HUES48 (cell line): ENCODE data around the gene ATXN2.
"Not testable (repeated sequence)": the region's sequence is repeated elsewhere in the genome, so short reads cannot be mapped to it uniquely, and the experiment has no call there.

Experiments used
- H3K27ac ChIP-seq: one replicate; pipeline ENCODE4 v1.7.0; 2013; ENCODE audit warnings: low read depth, low read length, inconsistent platforms
- H3K27me3 ChIP-seq: 2 replicates; pipeline ENCODE4 v1.6.1; 2013; ENCODE audit warnings: mild to moderate bottlenecking, low read length; ENCODE audit not compliant: control insufficient read depth, insufficient read depth
- H3K36me3 ChIP-seq: 2 replicates; pipeline ENCODE4 v1.6.1; 2013; ENCODE audit warnings: low read length; ENCODE audit not compliant: control insufficient read depth, insufficient read depth
- H3K4me1 ChIP-seq: 2 replicates; pipeline ENCODE4 v1.6.1; 2013; ENCODE audit warnings: mild to moderate bottlenecking, low read length; ENCODE audit not compliant: control insufficient read depth, insufficient read depth
- H3K4me3 ChIP-seq: 2 replicates; pipeline ENCODE4 v1.5.1; 2013; ENCODE audit warnings: mild to moderate bottlenecking, low read depth, low read length
- H3K9ac ChIP-seq: 2 replicates; pipeline ENCODE4 v1.6.1; 2013; ENCODE audit warnings: mild to moderate bottlenecking, low read depth, low read length, moderate library complexity
- H3K9me3 ChIP-seq: 2 replicates; pipeline ENCODE4 v1.6.1; 2013; ENCODE audit warnings: low read length; ENCODE audit not compliant: control insufficient read depth, insufficient read depth

Gene ATXN2

DNA sequence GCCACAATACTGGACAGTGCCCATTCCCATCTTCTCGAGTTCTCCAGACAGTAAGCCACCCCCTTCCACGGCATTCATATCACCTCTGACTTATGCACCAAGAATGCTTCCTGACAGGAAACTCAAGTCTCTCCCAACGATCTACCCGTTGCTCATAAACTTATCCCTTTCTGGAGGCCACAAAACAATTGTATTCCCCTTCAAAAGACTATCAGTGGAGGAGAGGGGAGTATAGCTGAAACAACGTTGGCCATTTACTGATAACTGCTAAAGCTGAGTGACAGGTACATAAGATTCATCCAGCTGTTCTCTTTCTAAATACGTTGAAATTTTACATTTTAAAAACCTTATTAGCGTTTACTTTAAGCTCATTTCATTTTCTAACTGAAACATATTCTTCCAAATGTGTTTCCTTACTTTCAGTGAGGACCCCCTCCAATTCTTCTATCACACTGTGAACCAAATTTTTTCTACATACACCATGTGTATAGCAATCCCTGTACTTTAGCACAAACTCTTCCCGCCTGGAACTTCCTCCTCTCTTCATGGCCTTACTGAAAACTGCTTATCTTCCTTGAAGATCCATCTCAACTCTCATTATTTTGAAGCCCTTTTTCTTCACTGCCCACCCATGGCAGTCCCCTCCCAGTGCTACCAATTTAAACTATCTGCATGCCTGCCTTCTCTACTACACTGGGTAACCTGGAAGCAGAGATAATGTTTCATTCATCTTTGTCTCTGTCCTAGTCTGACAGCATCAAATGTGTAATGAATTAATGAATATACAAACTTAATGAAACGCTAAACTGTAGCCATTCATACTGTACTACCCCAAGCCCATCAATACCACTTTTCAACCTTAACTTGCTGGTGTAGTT is 28.8 kb downstream of the ATXN2 start:
- Histone ChIP-seq H3K4me3 (no peak overlapping the region), H3K9ac (no peak overlapping the region), H3K4me1 (peaks cover 13% of the 10 kb centered on the region), H3K27me3 (no peaks in the 10 kb centered on the region), H3K9me3 (no peaks in the 10 kb centered on the region), H3K27ac (no peak overlapping the region), H3K36me3 (peaks cover 3% of the 10 kb centered on the region; the same call in 1 of the 2 replicates)

DNA sequence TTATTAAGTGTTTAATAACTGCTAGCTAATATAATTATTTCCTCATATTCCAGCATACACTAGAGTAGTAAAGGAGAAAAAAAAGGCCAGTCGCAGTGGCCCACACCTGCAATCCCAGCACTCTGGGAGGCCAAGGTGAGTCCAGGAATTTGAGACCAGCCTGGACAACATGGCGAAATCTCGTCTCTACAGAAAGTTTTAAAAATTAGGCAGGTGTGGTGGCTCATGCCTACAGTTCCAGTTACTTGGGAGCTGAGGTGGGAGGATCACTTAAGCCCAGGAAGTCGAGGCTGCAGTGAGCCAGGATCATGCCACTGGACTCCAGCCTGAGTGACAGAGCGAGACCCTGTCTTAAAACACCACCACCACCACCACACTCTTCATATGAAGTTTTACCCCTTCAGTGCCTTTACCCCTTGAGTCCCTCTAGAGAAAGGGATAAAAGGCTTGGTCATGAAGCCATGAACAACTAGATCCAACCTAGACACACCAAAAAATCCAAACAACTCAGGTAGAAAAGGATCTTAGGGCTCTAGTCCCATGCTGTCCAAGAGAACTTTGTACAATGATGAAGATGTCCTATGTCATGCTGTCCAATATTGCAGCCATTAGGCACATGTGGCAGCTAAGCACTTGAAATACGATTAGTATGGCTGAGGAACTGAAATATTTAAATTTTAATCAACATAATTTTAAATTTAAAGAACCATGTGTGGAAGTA is 29.6 kb downstream of the ATXN2 start:
- H3K27me3 ChIP-seq: no peaks in the 10 kb centered on the region
- H3K9ac ChIP-seq: no peak overlapping the region
- no peak overlapping the region for H3K4me3 ChIP-seq
- H3K4me1 ChIP-seq: peaks cover 5% of the 10 kb centered on the region; the same call in 1 of the 2 replicates
- peaks cover 10% of the 10 kb centered on the region; the same call in 1 of the 2 replicates for H3K36me3 ChIP-seq
- H3K27ac ChIP-seq: no peak overlapping the region
- H3K9me3 ChIP-seq: no peaks in the 10 kb centered on the region

DNA sequence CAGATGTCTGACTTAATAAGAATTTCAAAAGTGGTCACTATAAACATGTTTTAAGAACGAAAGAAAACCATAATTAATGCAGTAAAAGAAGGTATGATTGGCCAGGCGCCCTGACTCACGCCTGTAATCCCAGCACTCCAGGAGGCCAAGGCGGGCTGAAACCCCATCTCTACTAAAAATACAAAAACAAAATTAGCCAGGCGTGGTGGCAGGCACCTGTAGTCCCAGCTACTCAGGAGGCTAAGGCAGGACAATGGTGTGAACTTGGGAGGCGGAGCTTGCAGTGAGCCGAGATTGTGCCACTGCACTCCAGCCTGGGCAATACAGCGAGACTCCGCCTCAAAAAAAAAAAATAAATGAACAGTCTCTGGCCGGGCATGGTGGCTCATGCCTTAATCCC is 38.3 kb downstream of the ATXN2 start:
- not testable (repeated sequence) for H3K9me3 ChIP-seq, H3K4me3 ChIP-seq, H3K27ac ChIP-seq, H3K27me3 ChIP-seq, H3K36me3 ChIP-seq, H3K9ac ChIP-seq, H3K4me1 ChIP-seq

DNA sequence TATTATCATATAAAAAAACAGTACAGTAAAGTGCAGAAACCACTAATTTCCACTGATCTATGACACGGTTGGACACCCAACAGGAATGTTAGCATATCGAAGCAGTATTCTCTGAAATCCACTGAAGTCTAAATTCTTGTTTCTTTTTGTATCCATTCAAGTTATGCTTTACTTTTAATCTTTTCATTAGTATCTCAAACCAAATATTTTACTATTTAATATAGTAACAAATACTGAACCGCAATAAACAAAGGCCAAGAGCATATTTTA is 41.1 kb downstream of the ATXN2 start:
- Histone ChIP-seq H3K4me3 (no peak overlapping the region), H3K36me3 (peaks cover 3% of the 10 kb centered on the region; the same call in 1 of the 2 replicates), H3K27ac (no peak overlapping the region), H3K9ac (no peak overlapping the region), H3K9me3 (no peaks in the 10 kb centered on the region), H3K27me3 (no peaks in the 10 kb centered on the region), H3K4me1 (peaks cover 3% of the 10 kb centered on the region; the same call in 1 of the 2 replicates)

DNA sequence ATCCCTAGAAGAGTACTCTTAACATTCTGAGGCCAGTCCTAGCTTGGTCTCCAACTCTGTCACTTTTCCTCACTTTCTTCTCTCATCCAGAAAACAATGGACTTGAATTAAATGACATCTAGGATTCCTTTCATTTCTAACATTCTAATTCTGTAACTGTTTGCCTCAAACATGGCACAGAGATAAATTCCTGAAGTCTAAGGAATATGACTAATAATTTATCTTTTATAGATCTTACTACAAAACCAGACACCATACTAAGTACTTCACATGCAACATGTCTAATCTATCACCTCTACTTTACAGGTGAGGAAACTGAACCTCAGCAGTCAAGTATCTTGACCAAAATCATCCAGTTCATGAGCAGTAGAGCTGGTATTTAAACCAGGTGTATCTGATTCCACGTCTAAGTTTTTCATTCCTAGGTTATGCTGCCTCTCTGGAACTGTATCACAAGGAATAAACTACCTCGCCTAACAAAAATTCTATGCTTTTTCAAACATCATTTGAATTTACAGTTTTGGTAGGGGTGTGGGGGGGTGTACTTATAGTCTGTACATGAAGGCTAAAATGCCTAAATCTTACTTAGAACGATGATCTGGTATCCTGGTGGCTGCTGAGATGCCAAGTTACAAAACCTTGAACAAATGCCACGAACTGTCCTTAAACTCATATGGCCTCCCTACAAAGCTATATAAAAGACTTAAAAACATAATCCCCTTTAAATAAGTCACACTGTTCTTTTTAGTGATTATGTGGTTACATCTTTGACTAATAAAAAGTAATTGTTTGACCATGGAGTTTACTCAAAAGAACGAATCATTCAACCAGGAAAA is 41.6 kb downstream of the ATXN2 start:
- H3K4me1 ChIP-seq: peaks cover 8% of the 10 kb centered on the region; the same call in 1 of the 2 replicates
- peaks cover 4% of the 10 kb centered on the region for H3K36me3 ChIP-seq
- no peak overlapping the region for H3K4me3 ChIP-seq
- no peak overlapping the region for H3K9ac ChIP-seq
- H3K27me3 ChIP-seq: no peaks in the 10 kb centered on the region
- H3K9me3 ChIP-seq: no peaks in the 10 kb centered on the region
- no peak overlapping the region for H3K27ac ChIP-seq

DNA sequence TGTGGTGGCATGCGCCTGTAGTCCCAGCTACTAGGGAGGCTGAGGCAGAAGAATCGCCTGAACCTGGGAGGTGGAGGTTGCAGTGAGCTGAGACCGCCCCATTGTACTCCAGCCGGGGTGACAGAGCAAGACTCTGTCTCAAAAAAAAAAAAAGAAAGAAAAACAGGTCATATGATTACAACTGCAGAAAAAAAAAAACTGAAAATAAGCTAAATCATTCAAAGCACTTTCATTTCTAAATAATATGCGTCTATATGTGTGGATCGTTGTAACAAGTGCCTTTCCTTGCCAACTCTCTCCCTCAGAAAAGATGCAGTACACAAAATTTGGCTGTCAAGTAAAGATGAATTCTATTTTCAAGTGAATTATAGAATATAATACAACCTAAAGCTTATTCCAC is 42.4 kb downstream of the ATXN2 start:
- Histone ChIP-seq H3K9ac (no peak overlapping the region), H3K9me3 (no peaks in the 10 kb centered on the region), H3K4me3 (no peak overlapping the region), H3K36me3 (peaks cover 12% of the 10 kb centered on the region), H3K27me3 (no peaks in the 10 kb centered on the region), H3K27ac (no peak overlapping the region), H3K4me1 (peaks cover 8% of the 10 kb centered on the region; the same call in 1 of the 2 replicates)

DNA sequence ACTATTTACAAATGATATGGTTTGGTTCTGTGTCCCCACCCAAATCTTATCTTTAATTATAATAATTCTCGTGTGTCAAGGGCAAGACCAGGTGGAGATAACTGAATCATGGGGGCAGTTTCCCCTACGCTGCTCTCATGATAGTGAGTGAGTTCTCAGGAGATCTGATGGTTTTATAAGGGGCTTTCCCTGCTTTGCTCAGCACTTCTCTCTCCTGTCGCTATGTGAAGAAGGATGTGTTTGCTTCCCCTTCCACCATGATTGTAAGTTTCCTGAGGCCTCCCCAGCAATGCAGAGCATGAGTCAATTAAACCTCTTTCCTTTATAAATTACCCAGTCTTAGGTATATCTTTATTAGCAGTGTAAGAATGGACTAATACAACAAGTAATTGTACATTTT is 43.8 kb downstream of the ATXN2 start:
- H3K4me3 ChIP-seq, H3K4me1 ChIP-seq, H3K9me3 ChIP-seq, H3K27me3 ChIP-seq, H3K27ac ChIP-seq, H3K9ac ChIP-seq: not testable (repeated sequence)
- H3K36me3 ChIP-seq: peaks cover 22% of the 10 kb centered on the region

DNA sequence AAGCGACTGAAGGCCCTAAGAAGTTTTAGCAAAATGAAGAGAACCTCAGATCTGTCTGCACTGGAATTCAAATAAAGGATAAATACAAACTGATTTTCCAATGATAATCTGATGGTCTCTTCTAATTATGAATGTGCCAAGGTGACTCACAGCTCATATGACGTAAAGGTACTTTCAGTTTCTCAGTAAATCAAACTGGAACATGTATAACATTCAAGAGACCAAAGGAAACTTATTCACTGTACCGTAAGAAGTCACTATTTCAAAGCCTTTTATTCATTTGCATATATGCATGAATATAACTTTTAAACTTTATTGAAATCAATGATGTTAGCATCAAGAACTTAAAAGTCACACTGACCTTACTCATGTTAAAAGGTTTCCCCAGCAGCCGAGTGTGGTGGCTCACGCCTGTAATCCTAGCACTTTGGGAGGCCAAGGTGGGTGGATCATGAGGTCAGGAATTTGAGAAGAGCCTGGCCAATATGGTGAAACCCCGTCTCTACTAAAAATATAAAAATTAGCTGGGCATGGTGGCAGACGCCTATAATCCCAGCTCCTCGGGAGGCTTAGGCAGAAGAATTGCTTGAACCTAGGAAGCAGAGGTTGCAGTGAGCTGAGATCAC is 52.2 kb downstream of the ATXN2 start:
- H3K27ac ChIP-seq: no peak overlapping the region
- peaks cover 64% of the 10 kb centered on the region for H3K36me3 ChIP-seq
- no peaks in the 10 kb centered on the region for H3K27me3 ChIP-seq
- H3K4me3 ChIP-seq: no peak overlapping the region
- H3K4me1 ChIP-seq: no peaks in the 10 kb centered on the region
- H3K9ac ChIP-seq: no peak overlapping the region
- H3K9me3 ChIP-seq: no peaks in the 10 kb centered on the region

DNA sequence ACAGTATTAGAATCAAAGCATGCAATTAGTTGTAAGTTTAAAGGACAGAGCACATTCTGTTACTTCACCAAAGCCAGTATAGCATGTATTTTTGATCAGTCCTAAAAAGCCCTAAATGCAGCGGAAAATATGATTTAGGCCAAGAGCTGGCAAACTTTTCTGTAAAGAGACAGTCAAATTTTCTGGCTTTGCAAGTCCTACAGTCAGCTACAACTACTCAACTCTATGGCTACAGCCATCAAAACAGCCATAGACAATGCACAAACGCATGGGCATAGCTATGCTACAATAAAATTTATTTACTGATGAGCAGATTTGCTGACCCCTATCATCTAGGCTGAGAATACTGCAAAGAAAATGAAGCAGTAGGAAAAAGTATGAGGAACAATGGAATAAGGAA is 52.9 kb downstream of the ATXN2 start:
- H3K9me3 ChIP-seq: no peaks in the 10 kb centered on the region
- H3K9ac ChIP-seq: no peak overlapping the region
- H3K27ac ChIP-seq: no peak overlapping the region
- no peaks in the 10 kb centered on the region for H3K4me1 ChIP-seq
- H3K4me3 ChIP-seq: no peak overlapping the region
- no peaks in the 10 kb centered on the region for H3K27me3 ChIP-seq
- peaks cover 57% of the 10 kb centered on the region for H3K36me3 ChIP-seq

DNA sequence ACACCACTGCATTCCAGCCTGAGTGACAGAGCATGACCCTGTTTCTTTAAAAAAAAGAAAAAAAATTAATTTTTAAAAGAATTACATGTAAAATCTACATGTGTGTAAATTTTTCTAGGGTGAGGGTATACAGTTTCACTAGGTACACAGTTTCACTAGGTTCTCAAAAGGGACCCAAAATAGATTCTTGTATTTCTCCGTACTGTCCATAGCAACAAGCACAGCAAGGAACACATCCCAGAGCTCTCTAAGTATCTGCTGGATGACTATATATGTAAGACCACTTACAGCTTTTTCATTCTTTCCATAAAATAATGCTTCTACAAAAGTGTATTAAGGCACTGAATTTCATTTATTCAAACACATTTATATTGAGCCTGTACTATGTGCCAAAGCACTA is 55.1 kb downstream of the ATXN2 start:
- no peaks in the 10 kb centered on the region for H3K27me3 ChIP-seq
- H3K9ac ChIP-seq: no peak overlapping the region
- H3K36me3 ChIP-seq: peaks cover 48% of the 10 kb centered on the region
- no peak overlapping the region for H3K27ac ChIP-seq
- no peak overlapping the region for H3K4me3 ChIP-seq
- no peaks in the 10 kb centered on the region for H3K9me3 ChIP-seq
- H3K4me1 ChIP-seq: no peaks in the 10 kb centered on the region
